Activated naive CD4-positive, alpha-beta T cell treated with anti-CD3 and anti-CD28 coated beads for 36 hours (primary cell): Measurements from ENCODE around the gene TPH1. TPM values are rescaled to one million over a fixed set of nuclear protein-coding genes. Genes with fewer than 3 reads are reported as not detected.

ENCODE experiments used
- CTCF ChIA-PET: fragments of 350-600 bp; sonication (Branson Sonifier 250); formaldehyde crosslinking; loops from one replicate; lab custom pipeline; 2021; ENCODE audit warnings: antibody characterized with exemption; lab: Charles Lee
- DNase-seq: peaks from one replicate; pipeline ENCODE4 v3.0.0-alpha.2; 2020
- H3K27ac Mint-ChIP-seq: one replicate; pipeline ENCODE4 v1.8.0; 2021; ENCODE audit warnings: mild to moderate bottlenecking, mixed read lengths
- H3K27me3 Mint-ChIP-seq: one replicate; pipeline ENCODE4 v1.8.0; 2021; ENCODE audit warnings: low read depth, mixed read lengths
- H3K36me3 Mint-ChIP-seq: one replicate; pipeline ENCODE4 v1.8.0; 2021; ENCODE audit warnings: low read depth, mixed read lengths
- H3K4me1 Mint-ChIP-seq: one replicate; pipeline ENCODE4 v1.8.0; 2021; ENCODE audit warnings: low read depth, mixed read lengths
- H3K4me3 Mint-ChIP-seq: one replicate; pipeline ENCODE4 v1.8.0; 2021; ENCODE audit warnings: mild to moderate bottlenecking, moderate library complexity, mixed read lengths
- H3K9me3 Mint-ChIP-seq: one replicate; pipeline ENCODE4 v1.8.0; 2021; ENCODE audit warnings: mixed read lengths
- intact Hi-C: fragments of 100-400 bp; cut with micrococcal nuclease; formaldehyde crosslinking; loops from one replicate; pipeline ENCODE4 v1.15.1; 2023
- total RNA-seq, 2 experiments: library from RNA; stranded (reverse); gene quantifications; one replicate each; pipeline ENCODE4 v1.2.3, GENCODE V29; 2021

The TPH1 gene
- total RNA-seq, 2 experiments from 2014 or later, result 0.47 TPM; not detected in 1

DNA sequence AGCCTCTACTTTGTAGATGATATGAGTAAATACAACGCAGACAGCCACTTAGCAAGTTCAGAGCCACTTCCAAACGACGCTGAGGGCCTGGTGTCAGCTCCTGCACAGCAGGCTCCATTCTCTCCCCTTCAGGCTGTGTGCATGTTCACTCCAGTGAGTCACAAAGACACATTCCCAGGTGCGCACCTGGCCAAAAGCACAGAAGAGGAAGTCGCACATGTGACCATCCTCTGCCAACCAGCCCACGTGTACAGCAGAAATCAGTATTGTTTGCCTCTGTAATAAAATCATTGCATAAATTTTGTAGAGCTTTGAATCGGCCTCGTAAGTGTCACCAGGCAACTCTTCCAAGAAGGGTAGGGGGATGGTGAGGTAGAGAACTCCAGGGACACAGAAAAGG lies 19.5 kb upstream of the TPH1 start:
- H3K27me3 Mint-ChIP-seq, result no peaks in the 10 kb centered on the region
- CTCF ChIA-PET, result interaction anchor here (0.9 kb wide), 1 partner anchor 143 kb away, joined by 3 read pairs; no protein-coding TSS in a partner anchor
- no peak overlapping the region for H3K4me3 Mint-ChIP-seq
- no peak for DNase-seq
- H3K9me3 Mint-ChIP-seq, result no peaks in the 10 kb centered on the region
- H3K36me3 Mint-ChIP-seq, result peaks cover 4% of the 10 kb centered on the region
- H3K4me1 Mint-ChIP-seq, result no peaks in the 10 kb centered on the region
- no peak overlapping the region for H3K27ac Mint-ChIP-seq
- intact Hi-C loops, result no loop called here

DNA sequence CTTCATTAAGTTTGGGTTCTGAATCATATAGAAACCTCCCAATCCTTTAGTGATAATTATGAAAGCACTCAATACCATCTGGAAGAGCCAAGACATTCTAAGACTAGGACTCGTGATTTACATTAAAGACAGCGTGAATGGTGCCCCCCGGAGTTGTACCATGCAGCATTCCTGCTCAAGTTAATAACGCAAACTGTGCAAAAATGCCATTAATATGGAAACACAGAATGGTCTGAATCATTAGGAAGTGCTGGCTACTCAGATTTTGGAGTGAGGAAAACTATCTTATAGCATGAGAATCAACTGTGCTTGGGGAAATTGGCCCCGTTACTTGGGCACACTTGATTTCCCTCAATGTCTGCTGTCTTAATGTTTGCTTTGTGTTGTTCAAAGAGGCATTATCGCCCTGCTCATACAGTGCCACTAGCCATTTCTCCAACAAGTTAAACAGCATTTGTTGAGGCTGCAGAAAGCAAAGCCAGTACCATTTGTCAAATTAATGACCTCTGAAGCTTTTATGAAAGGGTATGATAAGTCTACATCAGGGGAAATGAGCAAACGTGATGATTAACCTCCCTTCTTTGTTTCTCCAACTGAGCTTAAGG lies 18.5 kb upstream of the TPH1 start:
- no peaks in the 10 kb centered on the region for H3K27me3 Mint-ChIP-seq
- H3K27ac Mint-ChIP-seq, result no peak overlapping the region
- H3K4me3 Mint-ChIP-seq, result no peak overlapping the region
- intact Hi-C loops, result no loop called here
- peaks cover 3% of the 10 kb centered on the region for H3K36me3 Mint-ChIP-seq
- no peaks in the 10 kb centered on the region for H3K4me1 Mint-ChIP-seq
- no peaks in the 10 kb centered on the region for H3K9me3 Mint-ChIP-seq
- no peak for DNase-seq
- CTCF ChIA-PET, result no interaction called here

DNA sequence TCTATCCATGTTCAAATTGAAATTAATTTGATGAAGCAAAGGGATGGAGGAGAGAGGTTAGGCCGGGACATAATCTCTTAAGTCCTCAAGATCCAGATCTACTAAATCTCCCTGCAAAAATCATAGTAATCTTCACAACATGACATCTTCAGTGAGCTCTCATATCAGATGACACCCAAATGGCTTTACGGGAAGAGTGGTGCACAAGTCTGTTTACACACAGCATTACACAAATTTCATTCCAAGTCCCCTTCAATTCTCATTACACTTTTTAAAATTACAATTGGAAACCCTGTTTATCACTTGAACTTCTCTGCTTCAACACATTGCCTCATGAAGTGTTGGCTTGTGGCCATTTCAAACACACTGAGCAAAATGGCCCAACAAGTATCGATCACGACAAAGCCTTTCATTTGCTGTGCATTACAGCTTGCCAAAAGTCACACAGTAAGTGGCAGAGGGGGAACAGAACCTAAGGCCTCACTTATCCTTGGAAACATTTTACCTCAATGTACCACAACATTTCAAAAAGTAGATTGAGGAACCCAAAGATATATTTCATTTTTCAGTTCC lies 17.9 kb upstream of the TPH1 start:
- intact Hi-C loops, result no loop called here
- CTCF ChIA-PET, result no interaction called here
- Mint-ChIP-seq H3K27me3 (no peaks in the 10 kb centered on the region), H3K4me3 (no peak overlapping the region), H3K36me3 (peaks cover 2% of the 10 kb centered on the region), H3K9me3 (no peaks in the 10 kb centered on the region), H3K4me1 (no peaks in the 10 kb centered on the region), H3K27ac (no peak overlapping the region)
- DNase-seq, result no peak

DNA sequence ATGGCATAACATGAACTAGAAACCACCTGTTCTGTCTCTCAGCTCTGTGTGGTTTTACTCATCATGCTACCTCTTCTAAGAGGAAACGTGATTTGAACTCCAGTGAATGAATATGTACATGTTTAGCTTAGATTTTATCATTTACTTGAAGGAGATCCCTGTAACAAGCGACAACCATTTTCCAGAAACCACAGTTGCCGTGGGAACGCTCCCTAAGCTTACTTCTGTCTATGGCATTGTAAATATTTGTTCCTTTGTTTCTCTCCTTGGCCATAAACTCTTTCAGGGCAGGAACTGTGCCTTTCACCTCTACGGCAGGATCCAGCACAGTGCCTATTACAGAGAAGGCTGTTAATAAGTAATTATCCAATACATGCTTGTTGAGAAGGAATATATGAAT lies 17.1 kb upstream of the TPH1 start:
- intact Hi-C loops, result no loop called here
- DNase-seq, result no peak
- H3K4me3 Mint-ChIP-seq, result no peak overlapping the region
- CTCF ChIA-PET, result no interaction called here
- no peaks in the 10 kb centered on the region for H3K9me3 Mint-ChIP-seq
- no peaks in the 10 kb centered on the region for H3K27me3 Mint-ChIP-seq
- no peaks in the 10 kb centered on the region for H3K4me1 Mint-ChIP-seq
- H3K27ac Mint-ChIP-seq, result no peak overlapping the region
- peaks cover 2% of the 10 kb centered on the region for H3K36me3 Mint-ChIP-seq

DNA sequence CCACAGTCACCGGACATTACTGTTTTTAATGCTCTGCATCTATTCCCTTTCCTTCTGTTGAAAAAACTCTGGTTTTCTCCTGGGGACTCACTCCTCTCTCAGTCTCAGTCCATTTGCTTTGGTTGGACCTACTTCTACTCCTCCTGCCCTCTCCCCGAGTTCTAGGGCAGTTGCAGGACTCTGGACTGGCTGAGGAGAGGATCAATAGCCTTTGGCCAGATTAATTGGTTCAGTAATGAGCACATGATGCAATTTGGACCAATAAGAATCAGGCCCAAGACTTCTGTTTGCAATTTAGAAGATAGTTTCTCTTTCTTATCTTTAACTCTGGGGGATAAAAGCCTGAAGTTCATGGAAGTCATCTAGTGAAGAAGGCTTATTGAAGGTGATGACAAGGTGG lies 15.3 kb upstream of the TPH1 start:
- no peak overlapping the region for H3K4me3 Mint-ChIP-seq
- intact Hi-C loops, result no loop called here
- no peak overlapping the region for H3K27ac Mint-ChIP-seq
- no peaks in the 10 kb centered on the region for H3K4me1 Mint-ChIP-seq
- H3K9me3 Mint-ChIP-seq, result no peaks in the 10 kb centered on the region
- no peaks in the 10 kb centered on the region for H3K36me3 Mint-ChIP-seq
- CTCF ChIA-PET, result no interaction called here
- H3K27me3 Mint-ChIP-seq, result no peaks in the 10 kb centered on the region
- no peak for DNase-seq

DNA sequence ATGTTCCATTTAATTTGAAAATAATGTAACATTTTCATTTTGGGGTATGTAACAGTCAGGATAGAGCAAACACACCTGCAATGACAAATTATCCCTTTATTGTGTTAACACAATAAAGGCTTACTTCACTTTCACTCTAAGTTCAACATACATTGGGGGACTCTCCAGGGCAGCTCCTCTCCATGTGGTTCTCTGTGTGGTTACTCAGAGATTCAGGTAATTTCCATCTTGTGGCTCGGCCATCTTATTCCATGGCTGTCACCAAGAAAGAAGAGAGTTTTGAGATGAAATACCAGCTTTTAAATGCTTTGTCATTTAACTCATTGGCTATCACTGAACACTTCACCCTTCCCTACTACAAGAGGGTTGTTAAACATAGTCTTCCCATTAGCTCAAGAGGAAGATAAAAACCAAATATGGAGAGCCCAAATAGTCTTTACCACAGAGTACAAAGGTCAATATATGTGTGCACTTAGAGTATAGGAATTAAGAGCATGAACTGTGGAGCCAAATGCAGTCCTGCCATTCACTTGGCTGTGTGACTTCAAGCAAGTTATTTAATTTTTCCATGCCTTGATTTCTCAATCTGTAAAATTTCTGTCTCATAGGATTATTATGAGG lies 10.6 kb upstream of the TPH1 start:
- Mint-ChIP-seq H3K4me3 (no peak overlapping the region), H3K4me1 (no peaks in the 10 kb centered on the region), H3K36me3 (no peaks in the 10 kb centered on the region), H3K27me3 (no peaks in the 10 kb centered on the region), H3K27ac (no peak overlapping the region), H3K9me3 (no peaks in the 10 kb centered on the region)
- CTCF ChIA-PET, result no interaction called here
- no peak for DNase-seq
- intact Hi-C loops, result no loop called here

DNA sequence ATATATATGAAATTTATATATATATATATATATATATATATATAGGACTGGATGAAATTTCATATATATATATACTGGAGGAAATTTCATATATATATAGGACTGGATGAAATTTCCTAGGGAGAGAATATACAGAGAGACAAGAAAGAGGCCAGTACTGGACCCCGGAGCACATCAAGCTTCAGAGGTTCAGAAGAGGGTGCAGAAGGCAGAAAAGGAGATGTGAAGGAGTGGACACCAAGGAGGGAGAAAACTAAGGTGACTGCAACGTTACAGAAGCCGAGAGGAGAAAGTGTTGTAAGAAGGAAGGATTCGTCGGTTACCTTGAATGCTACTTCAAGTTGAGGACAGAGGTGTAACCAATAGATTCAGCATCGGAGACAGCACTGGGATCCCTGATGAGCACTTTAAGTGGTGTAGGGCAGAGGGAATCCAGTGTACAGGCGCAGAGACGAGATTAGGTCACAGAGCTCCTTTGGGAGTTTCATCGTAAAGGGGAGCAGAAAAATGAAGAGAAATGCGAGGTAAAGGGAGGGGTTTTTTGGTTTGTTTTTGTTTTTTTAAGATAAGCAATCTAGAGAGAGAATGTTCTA lies 8.5 kb upstream of the TPH1 start:
- H3K9me3 Mint-ChIP-seq, result no peaks in the 10 kb centered on the region
- H3K4me3 Mint-ChIP-seq, result no peak overlapping the region
- H3K27ac Mint-ChIP-seq, result no peak overlapping the region
- H3K27me3 Mint-ChIP-seq, result no peaks in the 10 kb centered on the region
- H3K36me3 Mint-ChIP-seq, result peaks cover 2% of the 10 kb centered on the region
- CTCF ChIA-PET, result no interaction called here
- H3K4me1 Mint-ChIP-seq, result no peaks in the 10 kb centered on the region
- no peak for DNase-seq
- intact Hi-C loops, result no loop called here

DNA sequence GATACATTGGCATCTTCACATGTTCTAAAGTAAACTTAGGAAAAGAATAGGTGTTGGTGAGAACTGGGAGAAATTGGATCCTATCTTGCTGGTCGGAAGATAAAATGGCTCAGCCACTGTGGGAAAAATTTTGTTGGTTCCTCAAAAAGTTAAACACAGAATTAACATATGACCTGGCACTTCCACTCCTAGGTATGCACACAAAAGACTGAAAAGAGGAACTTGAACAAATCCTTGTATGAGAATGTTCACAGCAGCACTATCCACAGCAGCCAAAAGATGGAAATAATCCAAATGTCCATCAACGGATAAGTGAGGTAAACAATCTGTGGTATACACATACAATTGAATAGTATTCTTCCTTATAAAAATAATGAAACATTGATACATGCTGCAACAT lies 4.8 kb upstream of the TPH1 start:
- H3K36me3 Mint-ChIP-seq, result peaks cover 7% of the 10 kb centered on the region
- H3K4me3 Mint-ChIP-seq, result no peak overlapping the region
- peaks cover 20% of the 10 kb centered on the region for H3K27me3 Mint-ChIP-seq
- no peaks in the 10 kb centered on the region for H3K9me3 Mint-ChIP-seq
- H3K4me1 Mint-ChIP-seq, result no peaks in the 10 kb centered on the region
- H3K27ac Mint-ChIP-seq, result no peak overlapping the region
- CTCF ChIA-PET, result no interaction called here
- intact Hi-C loops, result no loop called here
- DNase-seq, result no peak

DNA sequence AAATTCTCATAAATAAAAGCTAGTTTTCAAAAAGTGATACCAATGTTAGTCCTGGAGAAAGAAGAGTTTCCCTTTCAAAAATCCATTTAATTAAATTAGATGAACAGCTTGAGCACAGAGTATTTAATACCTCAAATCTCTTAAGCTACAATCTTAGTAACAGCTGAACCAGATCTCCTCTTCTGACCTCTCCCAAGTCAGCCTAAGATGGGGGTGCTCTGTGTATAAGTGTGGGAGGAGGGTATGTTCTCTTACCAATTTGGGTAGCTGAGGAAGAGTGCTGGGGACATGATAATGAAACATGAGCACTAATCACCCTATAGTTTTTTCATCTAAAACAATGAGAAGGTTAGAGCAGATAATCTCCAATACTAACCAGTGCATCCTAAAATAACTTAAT lies 9.6 kb downstream of the TPH1 start:
- Mint-ChIP-seq H3K27ac (no peak overlapping the region), H3K4me1 (no peaks in the 10 kb centered on the region), H3K4me3 (no peak overlapping the region), H3K36me3 (peaks cover 2% of the 10 kb centered on the region), H3K9me3 (no peaks in the 10 kb centered on the region), H3K27me3 (no peaks in the 10 kb centered on the region)
- intact Hi-C loops, result no loop called here
- DNase-seq, result no peak
- CTCF ChIA-PET, result no interaction called here

DNA sequence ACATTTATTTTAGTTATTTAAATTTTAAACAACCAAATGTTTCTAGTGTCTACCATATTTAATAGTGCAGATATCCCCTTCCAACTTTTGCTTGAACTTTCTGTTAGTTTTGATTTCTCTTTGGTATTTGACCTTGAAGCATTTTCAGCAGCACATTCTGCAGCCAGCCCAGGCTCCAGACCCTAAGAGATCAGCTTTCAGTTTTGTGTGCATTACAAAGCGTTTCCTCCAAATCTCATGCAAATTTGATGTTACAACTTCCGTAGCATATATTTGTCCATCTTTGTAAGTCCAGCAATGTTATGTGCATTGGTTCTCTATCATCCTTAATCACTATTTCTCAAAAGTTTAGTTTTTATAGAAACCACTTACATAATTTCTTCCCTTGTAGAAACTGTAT lies 18.6 kb downstream of the TPH1 start:
- CTCF ChIA-PET, result interaction anchor here (0.6 to 0.7 kb wide), 2 partner anchors 36 to 49 kb away, joined by 3 read pairs; no protein-coding TSS in a partner anchor
- Mint-ChIP-seq H3K27me3 (no peaks in the 10 kb centered on the region), H3K36me3 (peaks cover 2% of the 10 kb centered on the region), H3K27ac (no peak overlapping the region), H3K4me1 (no peaks in the 10 kb centered on the region), H3K4me3 (no peak overlapping the region), H3K9me3 (no peaks in the 10 kb centered on the region)
- DNase-seq, result no peak
- intact Hi-C loops, result no loop called here

DNA sequence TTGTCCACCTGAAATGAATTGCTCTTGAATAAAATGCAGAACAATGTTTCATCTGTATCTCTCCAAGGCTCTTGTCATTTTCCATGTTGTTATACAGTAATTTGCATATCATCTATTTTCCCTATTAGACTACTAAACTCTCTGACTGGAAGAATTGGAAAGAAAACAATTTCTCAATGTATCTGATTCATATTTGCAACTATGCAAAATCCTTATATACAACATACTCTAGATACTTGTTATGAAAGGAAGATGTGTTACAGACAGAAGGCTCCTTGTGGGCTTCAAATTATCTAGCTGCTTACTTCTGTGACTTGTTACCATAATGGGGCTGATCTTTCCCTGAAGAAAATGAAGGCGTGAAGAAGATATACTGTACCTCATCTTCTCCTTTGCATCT lies 23.6 kb downstream of the TPH1 start:
- H3K27ac Mint-ChIP-seq, result no peak overlapping the region
- no peaks in the 10 kb centered on the region for H3K27me3 Mint-ChIP-seq
- CTCF ChIA-PET, result no interaction called here
- no peaks in the 10 kb centered on the region for H3K36me3 Mint-ChIP-seq
- H3K4me1 Mint-ChIP-seq, result no peaks in the 10 kb centered on the region
- H3K9me3 Mint-ChIP-seq, result no peaks in the 10 kb centered on the region
- no peak overlapping the region for H3K4me3 Mint-ChIP-seq
- DNase-seq, result no peak
- intact Hi-C loops, result no loop called here

DNA sequence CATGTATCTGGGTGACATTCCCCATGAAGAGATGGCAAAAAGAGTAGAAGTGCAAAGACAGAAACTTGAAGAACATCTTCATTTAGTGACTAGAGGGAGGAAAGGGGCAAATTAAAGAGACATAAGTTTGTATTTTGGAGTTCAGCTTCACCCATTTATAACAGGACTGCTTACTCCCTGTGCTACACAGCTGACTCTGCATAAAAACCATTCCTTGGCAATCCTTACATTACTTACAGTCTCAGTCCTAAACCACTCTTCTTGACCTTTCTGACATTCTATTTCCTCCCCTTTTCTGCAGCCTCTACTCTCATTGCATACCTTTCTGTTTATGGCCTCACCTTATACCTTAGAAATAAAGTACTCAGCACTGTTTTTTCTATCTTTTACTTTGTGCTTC lies 26.4 kb downstream of the TPH1 start:
- H3K9me3 Mint-ChIP-seq, result no peaks in the 10 kb centered on the region
- no peak overlapping the region for H3K4me3 Mint-ChIP-seq
- no peaks in the 10 kb centered on the region for H3K27me3 Mint-ChIP-seq
- no peak overlapping the region for H3K27ac Mint-ChIP-seq
- CTCF ChIA-PET, result no interaction called here
- intact Hi-C loops, result no loop called here
- peaks cover 8% of the 10 kb centered on the region for H3K4me1 Mint-ChIP-seq
- H3K36me3 Mint-ChIP-seq, result no peaks in the 10 kb centered on the region
- no peak for DNase-seq

DNA sequence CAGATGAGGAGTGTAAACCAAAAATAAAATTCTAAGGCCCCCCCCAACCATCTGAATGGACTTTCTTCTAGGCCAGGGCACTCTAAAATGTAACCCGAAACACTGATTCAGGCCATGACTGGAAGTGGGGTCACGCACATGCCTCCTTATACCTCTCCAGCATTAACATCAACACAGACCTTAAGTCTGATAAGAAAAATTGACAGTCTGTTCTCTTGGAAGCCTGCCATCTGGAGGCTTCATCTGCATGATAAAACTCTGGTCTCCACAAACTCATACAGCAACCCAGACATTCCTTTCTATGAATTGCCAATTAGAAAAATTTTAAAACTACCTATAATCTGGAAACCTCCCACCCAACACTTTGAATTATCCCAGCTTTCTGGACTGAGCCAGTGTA lies 29.3 kb downstream of the TPH1 start:
- CTCF ChIA-PET, result no interaction called here

More for the DNA sequence above, 29.3 kb downstream of the TPH1 start:
- Mint-ChIP-seq H3K4me3 (no peak overlapping the region), H3K36me3 (peaks cover 1% of the 10 kb centered on the region), H3K9me3 (no peaks in the 10 kb centered on the region), H3K4me1 (peaks cover 25% of the 10 kb centered on the region), H3K27ac (no peak overlapping the region), H3K27me3 (no peaks in the 10 kb centered on the region)
- intact Hi-C loops, result no loop called here
- DNase-seq, result no peak
